Gastrocnemius medialis (tissue), 4 donors: ENCODE measurements around the gene CBX8.

ENCODE experiments used
- CTCF ChIP-seq, 5 experiments: fragments of 450-650 bp in 3 of 5; fragments of 200-600 bp in 2 of 5; sonication (generic) in 2 of 5; IDR thresholded peaks in 4 of 5; conservative IDR thresholded peaks in 1 of 5; 1 replicate in 4 of 5; 2 replicates in 1 of 5; pipeline ENCODE4 v1.5.1; 2016 to 2019; ENCODE audit warnings: antibody characterized with exemption in 5 of 5, mild to moderate bottlenecking in 3 of 5, moderate library complexity in 3 of 5
- POLR2A ChIP-seq, 2 donors: fragments of 450-650 bp; IDR thresholded peaks; one replicate each; pipeline ENCODE4 v1.6.1; 2017; ENCODE audit warnings: antibody characterized with exemption in 2 of 2, mild to moderate bottlenecking in 2 of 2, moderate library complexity in 2 of 2

DNA sequence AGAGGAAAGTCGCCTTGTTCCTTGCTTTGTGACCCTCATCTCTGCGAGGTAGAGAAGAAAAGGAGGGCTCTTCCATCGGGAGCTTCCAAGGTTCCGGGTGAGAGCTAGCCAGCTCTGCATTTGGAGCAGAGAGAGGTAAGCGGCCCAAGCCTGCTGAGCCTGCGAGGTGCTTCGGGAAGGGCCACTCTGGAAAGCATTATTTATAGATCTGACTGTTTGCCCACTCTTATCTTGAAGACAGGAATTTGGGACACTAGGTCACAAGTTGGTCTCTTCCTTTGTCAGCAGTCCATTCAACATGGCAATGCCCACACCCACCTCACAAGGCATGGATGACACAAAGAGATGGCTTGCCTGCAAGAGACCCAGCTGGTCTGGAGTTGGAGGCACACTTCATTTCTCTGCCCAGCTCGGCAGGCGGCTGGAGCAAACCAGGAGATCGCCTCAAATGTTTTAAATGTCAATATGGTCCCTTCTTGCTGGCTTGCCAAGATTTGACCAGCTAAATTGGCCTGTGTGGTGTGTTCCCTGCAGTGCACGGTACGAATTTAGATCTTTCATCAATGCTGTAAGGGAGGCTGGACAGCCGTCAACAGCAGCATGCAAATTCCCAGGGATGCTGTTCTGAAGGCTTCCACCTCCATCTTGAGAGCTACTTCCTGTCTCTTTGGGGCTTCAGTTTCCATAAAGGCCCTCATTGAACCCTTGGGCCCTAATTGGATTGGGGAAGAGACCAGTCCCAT lies 22.8 kb upstream of the CBX8 start:
- TF ChIP-seq CTCF (IDR thresholded peaks at IDR 0.05 in 4 of 5, conservative IDR thresholded peaks at IDR 0.05 in 1 of 5): no peak
- no peak for TF ChIP-seq POLR2A (IDR thresholded peaks at IDR 0.05)
